HepG2 (cell line): Measurements from ENCODE around the gene ACSS3. TPM values are rescaled to one million over a fixed set of nuclear protein-coding genes. Genes with fewer than 3 reads are reported as not detected.
A peak's percentile ranks its signal among the peaks of the same experiment; 100 is the strongest.

ENCODE experiments used
- ATF4 ChIP-seq, 2 experiments: fragments of 450-650 bp in 1 of 2; sonication (generic) in 1 of 2; formaldehyde crosslinking; IDR thresholded peaks; 2 replicates each; pipeline versions ENCODE4 v1.5.0 to v1.8.0; 2020 to 2022; ENCODE audit warnings: mild to moderate bottlenecking in 1 of 2, missing genetic modification reagents in 1 of 2
- GABPA ChIP-seq, 2 experiments: IDR thresholded peaks; 2 replicates each; pipeline ENCODE4 v1.6.1; 2011 to 2016; ENCODE audit warnings: low read depth in 2 of 2, low read length in 1 of 2, missing biosample characterization in 1 of 2, missing genetic modification characterization in 1 of 2
- HMGXB4 ChIP-seq, 2 experiments: sonication (generic) in 1 of 2; formaldehyde crosslinking in 1 of 2; IDR thresholded peaks; 2 replicates each; pipeline versions ENCODE4 v1.4.0 to v1.6.1; 2018 to 2020; ENCODE audit warnings: missing genetic modification reagents in 2 of 2, borderline replicate concordance in 1 of 2, low read depth in 1 of 2, mild to moderate bottlenecking in 1 of 2, missing biosample characterization in 1 of 2
- HNF1A ChIP-seq, 2 experiments: sonication (generic) in 1 of 2; formaldehyde crosslinking in 1 of 2; IDR thresholded peaks; 2 replicates each; pipeline versions ENCODE4 v1.4.0 to v1.6.1; 2016 to 2020; ENCODE audit warnings: borderline replicate concordance in 1 of 2, low read depth in 1 of 2, mild to moderate bottlenecking in 1 of 2, missing genetic modification reagents in 1 of 2
- MED1 ChIP-seq: sonication (generic); formaldehyde crosslinking; IDR thresholded peaks from 2 replicates; pipeline ENCODE4 v1.4.0; 2020; ENCODE audit warnings: missing genetic modification reagents
- TEAD2 ChIP-seq: sonication (generic); formaldehyde crosslinking; IDR thresholded peaks from 2 replicates; pipeline ENCODE4 v1.9.0; 2021; ENCODE audit warnings: missing genetic modification reagents
- ZNF230 ChIP-seq: sonication (generic); formaldehyde crosslinking; IDR thresholded peaks from 2 replicates; pipeline ENCODE4 v1.4.0; 2020; ENCODE audit warnings: mild to moderate bottlenecking, missing genetic modification reagents
- ZNF549 ChIP-seq: sonication (generic); formaldehyde crosslinking; IDR thresholded peaks from 2 replicates; pipeline ENCODE4 v1.5.0; 2020; ENCODE audit warnings: missing genetic modification reagents
- ZNF574 ChIP-seq: sonication (generic); formaldehyde crosslinking; IDR thresholded peaks from 2 replicates; pipeline ENCODE4 v1.4.0; 2020; ENCODE audit warnings: missing genetic modification reagents
- ZNF644 ChIP-seq: IDR thresholded peaks from 2 replicates; pipeline ENCODE4 v1.6.1; 2016; ENCODE audit warnings: low read depth
- polyA plus RNA-seq, 8 experiments: library from polyadenylated mRNA; depleted of rRNA in 3 of 8; stranded (reverse) in 7 of 8; unstranded in 1 of 8; fragments of >200 nt; fragmentation: Illumina TruSeq in 4 of 8; extraction: Trizol in 4 of 8; gene quantifications; 2 replicates each; pipeline versions ENCODE4 v1.2.1 to v1.2.3, GENCODE V29; 2011 to 2016; ENCODE audit warnings: low read depth in 4 of 8, missing spikeins in 1 of 8, mixed read lengths in 1 of 8; ENCODE audit not compliant: insufficient read depth in 1 of 8
- total RNA-seq, 5 experiments: library from RNA; depleted of rRNA; stranded (reverse); fragments of >200 nt; fragmentation: Illumina TruSeq; extraction: Trizol; gene quantifications; 2 replicates each; pipeline ENCODE4 v1.2.3, GENCODE V29; 2016; ENCODE audit warnings: low read depth in 1 of 5
- TF ChIP-seq, protein P1 (sequence below): sonication (generic); formaldehyde crosslinking; IDR thresholded peaks from 2 replicates; pipeline ENCODE4 v1.4.0; 2020; ENCODE audit warnings: missing genetic modification reagents
- TF ChIP-seq, protein P2 (sequence below): sonication (generic); formaldehyde crosslinking; IDR thresholded peaks from 2 replicates; pipeline ENCODE4 v1.4.0; 2020; ENCODE audit warnings: mild to moderate bottlenecking, low read depth, missing genetic modification reagents

ACSS3 gene
- total and polyA plus RNA-seq, 2 of the 13 experiments (the other 11 are each of a cell fraction or from before 2014, with no cell fraction given) = 79.5 to 86.3 TPM

DNA sequence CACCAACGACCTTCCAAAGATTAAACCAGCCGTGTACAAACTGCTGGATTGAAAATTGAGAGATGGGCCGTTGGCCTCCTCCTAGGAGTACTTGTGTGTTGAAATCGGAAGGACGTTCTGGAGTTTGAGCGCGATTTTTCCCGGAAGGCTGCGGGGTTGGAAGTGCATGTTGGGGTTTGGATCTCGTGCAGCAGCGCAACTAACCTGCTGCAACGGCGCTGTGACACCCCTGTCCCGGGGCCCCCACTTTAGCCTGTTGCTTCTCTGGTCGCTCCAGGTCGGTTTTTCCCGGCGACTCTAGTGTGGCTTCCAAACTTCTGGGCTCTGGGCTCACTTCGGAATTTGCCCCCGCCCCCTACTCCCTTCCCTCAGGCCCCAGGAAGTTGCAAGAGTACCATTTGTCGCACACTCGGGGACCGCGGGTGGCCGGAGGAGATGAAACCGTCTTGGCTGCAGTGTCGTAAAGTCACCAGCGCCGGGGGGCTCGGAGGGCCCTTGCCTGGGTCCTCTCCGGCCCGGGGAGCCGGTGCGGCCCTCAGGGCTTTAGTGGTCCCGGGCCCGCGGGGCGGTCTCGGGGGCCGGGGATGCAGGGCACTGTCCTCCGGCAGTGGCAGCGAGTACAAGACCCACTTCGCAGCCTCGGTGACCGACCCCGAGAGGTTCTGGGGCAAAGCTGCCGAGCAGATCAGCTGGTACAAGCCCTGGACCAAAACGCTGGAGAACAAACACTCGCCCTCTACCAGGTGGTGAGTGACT is at the start of gene ACSS3 (continued):
- TF ChIP-seq ZNF574 (peak; percentile 65; the same call in 1 of the 2 replicates), HNF1A (IDR thresholded peaks at IDR 0.05; ENCODE audit: low read depth) (no peak), HNF1A (CRISPR knock-in tag; IDR thresholded peaks at IDR 0.05; ENCODE audit: borderline replicate concordance) (peak; percentile 63; the same call in 1 of the 2 replicates), ZNF549 (CRISPR knock-in tag) (no peak), HMGXB4 (CRISPR knock-in tag; IDR thresholded peaks at IDR 0.05; ENCODE audit: borderline replicate concordance in 1 of 2, low read depth in 1 of 2) (peak; percentile 8 to 80; a peak in 3 of 4 replicates), ZNF230 (CRISPR knock-in tag) (peak; percentile 58; the same call in 1 of the 2 replicates), GABPA (IDR thresholded peaks at IDR 0.05; ENCODE audit: low read depth, low read length) (no peak), GABPA (CRISPR knock-in tag; IDR thresholded peaks at IDR 0.05; ENCODE audit: low read depth) (peak; percentile 50), MED1 (CRISPR knock-in tag) (peak; percentile 24; the same call in 1 of the 2 replicates), TEAD2 (CRISPR knock-in tag) (no peak), ATF4 (CRISPR knock-in tag; IDR thresholded peaks at IDR 0.05) (peak in 1 of 2 experiments; percentile 50; a peak in 2 of 4 replicates), ZNF644 (CRISPR knock-in tag) (0 out of 2 replicates have a peak, but pooled peaks have one; percentile 40)
- TF ChIP-seq, protein P1, sequence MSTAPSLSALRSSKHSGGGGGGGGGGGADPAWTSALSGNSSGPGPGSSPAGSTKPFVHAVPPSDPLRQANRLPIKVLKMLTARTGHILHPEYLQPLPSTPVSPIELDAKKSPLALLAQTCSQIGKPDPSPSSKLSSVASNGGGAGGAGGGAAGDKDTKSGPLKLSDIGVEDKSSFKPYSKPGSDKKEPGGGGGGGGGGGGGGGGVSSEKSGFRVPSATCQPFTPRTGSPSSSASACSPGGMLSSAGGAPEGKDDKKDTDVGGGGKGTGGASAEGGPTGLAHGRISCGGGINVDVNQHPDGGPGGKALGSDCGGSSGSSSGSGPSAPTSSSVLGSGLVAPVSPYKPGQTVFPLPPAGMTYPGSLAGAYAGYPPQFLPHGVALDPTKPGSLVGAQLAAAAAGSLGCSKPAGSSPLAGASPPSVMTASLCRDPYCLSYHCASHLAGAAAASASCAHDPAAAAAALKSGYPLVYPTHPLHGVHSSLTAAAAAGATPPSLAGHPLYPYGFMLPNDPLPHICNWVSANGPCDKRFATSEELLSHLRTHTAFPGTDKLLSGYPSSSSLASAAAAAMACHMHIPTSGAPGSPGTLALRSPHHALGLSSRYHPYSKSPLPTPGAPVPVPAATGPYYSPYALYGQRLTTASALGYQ = peak; percentile 5; the same call in 1 of the 2 replicates
- TF ChIP-seq, protein P2, sequence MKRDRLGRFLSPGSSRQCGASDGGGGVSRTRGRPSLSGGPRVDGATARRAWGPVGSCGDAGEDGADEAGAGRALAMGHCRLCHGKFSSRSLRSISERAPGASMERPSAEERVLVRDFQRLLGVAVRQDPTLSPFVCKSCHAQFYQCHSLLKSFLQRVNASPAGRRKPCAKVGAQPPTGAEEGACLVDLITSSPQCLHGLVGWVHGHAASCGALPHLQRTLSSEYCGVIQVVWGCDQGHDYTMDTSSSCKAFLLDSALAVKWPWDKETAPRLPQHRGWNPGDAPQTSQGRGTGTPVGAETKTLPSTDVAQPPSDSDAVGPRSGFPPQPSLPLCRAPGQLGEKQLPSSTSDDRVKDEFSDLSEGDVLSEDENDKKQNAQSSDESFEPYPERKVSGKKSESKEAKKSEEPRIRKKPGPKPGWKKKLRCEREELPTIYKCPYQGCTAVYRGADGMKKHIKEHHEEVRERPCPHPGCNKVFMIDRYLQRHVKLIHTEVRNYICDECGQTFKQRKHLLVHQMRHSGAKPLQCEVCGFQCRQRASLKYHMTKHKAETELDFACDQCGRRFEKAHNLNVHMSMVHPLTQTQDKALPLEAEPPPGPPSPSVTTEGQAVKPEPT (CRISPR knock-in tag) = peak; percentile 60; the same call in 1 of the 2 replicates
